Neural cell (in vitro differentiated cells): ENCODE data around the gene SEZ6L2.

Source experiments
- EP300 ChIP-seq: fragments of 450-650 bp; conservative IDR thresholded peaks from 2 replicates; pipeline ENCODE4 v1.6.1; 2014; ENCODE audit warnings: antibody characterized with exemption, mild to moderate bottlenecking, moderate library complexity; ENCODE audit not compliant: poor library complexity, severe bottlenecking
- RAD21 ChIP-seq: fragments of 450-650 bp; conservative IDR thresholded peaks from 2 replicates; pipeline ENCODE4 v1.6.1; 2014; ENCODE audit warnings: antibody characterized with exemption, mild to moderate bottlenecking, moderate library complexity
- TF ChIP-seq, protein P1 (sequence below): fragments of 450-650 bp; IDR thresholded peaks from 2 replicates; pipeline ENCODE4 v1.5.1; 2014; ENCODE audit warnings: antibody characterized with exemption, mild to moderate bottlenecking, moderate library complexity; ENCODE audit not compliant: poor library complexity, severe bottlenecking
- TF ChIP-seq, protein P2 (sequence below): IDR thresholded peaks from 2 replicates; pipeline ENCODE4 v1.6.1; 2012; ENCODE audit warnings: borderline replicate concordance

- TF ChIP-seq, protein P1, sequence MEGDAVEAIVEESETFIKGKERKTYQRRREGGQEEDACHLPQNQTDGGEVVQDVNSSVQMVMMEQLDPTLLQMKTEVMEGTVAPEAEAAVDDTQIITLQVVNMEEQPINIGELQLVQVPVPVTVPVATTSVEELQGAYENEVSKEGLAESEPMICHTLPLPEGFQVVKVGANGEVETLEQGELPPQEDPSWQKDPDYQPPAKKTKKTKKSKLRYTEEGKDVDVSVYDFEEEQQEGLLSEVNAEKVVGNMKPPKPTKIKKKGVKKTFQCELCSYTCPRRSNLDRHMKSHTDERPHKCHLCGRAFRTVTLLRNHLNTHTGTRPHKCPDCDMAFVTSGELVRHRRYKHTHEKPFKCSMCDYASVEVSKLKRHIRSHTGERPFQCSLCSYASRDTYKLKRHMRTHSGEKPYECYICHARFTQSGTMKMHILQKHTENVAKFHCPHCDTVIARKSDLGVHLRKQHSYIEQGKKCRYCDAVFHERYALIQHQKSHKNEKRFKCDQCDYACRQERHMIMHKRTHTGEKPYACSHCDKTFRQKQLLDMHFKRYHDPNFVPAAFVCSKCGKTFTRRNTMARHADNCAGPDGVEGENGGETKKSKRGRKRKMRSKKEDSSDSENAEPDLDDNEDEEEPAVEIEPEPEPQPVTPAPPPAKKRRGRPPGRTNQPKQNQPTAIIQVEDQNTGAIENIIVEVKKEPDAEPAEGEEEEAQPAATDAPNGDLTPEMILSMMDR = no peak
- no peak for TF ChIP-seq RAD21
- TF ChIP-seq, protein P2, sequence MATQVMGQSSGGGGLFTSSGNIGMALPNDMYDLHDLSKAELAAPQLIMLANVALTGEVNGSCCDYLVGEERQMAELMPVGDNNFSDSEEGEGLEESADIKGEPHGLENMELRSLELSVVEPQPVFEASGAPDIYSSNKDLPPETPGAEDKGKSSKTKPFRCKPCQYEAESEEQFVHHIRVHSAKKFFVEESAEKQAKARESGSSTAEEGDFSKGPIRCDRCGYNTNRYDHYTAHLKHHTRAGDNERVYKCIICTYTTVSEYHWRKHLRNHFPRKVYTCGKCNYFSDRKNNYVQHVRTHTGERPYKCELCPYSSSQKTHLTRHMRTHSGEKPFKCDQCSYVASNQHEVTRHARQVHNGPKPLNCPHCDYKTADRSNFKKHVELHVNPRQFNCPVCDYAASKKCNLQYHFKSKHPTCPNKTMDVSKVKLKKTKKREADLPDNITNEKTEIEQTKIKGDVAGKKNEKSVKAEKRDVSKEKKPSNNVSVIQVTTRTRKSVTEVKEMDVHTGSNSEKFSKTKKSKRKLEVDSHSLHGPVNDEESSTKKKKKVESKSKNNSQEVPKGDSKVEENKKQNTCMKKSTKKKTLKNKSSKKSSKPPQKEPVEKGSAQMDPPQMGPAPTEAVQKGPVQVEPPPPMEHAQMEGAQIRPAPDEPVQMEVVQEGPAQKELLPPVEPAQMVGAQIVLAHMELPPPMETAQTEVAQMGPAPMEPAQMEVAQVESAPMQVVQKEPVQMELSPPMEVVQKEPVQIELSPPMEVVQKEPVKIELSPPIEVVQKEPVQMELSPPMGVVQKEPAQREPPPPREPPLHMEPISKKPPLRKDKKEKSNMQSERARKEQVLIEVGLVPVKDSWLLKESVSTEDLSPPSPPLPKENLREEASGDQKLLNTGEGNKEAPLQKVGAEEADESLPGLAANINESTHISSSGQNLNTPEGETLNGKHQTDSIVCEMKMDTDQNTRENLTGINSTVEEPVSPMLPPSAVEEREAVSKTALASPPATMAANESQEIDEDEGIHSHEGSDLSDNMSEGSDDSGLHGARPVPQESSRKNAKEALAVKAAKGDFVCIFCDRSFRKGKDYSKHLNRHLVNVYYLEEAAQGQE = no peak
- TF ChIP-seq EP300 = no peak
Measured at GRCh38 chr16:29837841-29838240, 61.5 kb downstream of the SEZ6L2 start.
